GM10266 (cell line): ENCODE measurements around the gene PTPRD.

Source experiments
- DNase-seq: peaks from one replicate; pipeline ENCODE4 v3.0.0; 2012; ENCODE audit errors: extremely low spot score
- TF ChIP-seq, protein P1 (sequence below): IDR thresholded peaks from 2 replicates; pipeline ENCODE4 v1.5.1; 2012; ENCODE audit warnings: mild to moderate bottlenecking, low read depth; ENCODE audit not compliant: control insufficient read depth, insufficient read depth; ENCODE audit errors: missing control alignments

PTPRD gene

GRCh38 chr9:10212702-10213101 is 400.1 kb downstream of the PTPRD start:
- TF ChIP-seq, protein P1, sequence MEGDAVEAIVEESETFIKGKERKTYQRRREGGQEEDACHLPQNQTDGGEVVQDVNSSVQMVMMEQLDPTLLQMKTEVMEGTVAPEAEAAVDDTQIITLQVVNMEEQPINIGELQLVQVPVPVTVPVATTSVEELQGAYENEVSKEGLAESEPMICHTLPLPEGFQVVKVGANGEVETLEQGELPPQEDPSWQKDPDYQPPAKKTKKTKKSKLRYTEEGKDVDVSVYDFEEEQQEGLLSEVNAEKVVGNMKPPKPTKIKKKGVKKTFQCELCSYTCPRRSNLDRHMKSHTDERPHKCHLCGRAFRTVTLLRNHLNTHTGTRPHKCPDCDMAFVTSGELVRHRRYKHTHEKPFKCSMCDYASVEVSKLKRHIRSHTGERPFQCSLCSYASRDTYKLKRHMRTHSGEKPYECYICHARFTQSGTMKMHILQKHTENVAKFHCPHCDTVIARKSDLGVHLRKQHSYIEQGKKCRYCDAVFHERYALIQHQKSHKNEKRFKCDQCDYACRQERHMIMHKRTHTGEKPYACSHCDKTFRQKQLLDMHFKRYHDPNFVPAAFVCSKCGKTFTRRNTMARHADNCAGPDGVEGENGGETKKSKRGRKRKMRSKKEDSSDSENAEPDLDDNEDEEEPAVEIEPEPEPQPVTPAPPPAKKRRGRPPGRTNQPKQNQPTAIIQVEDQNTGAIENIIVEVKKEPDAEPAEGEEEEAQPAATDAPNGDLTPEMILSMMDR = no peak
- no peak for DNase-seq

GRCh38 chr9:10208691-10209069 is 404.1 kb downstream of the PTPRD start:
- no peak for DNase-seq
- TF ChIP-seq, protein P1 = no peak

- DNase-seq = no peak
- TF ChIP-seq, protein P1 = no peak
These were observed 408.5 kb downstream of the PTPRD start for GRCh38 chr9:10204276-10204675.

DNA sequence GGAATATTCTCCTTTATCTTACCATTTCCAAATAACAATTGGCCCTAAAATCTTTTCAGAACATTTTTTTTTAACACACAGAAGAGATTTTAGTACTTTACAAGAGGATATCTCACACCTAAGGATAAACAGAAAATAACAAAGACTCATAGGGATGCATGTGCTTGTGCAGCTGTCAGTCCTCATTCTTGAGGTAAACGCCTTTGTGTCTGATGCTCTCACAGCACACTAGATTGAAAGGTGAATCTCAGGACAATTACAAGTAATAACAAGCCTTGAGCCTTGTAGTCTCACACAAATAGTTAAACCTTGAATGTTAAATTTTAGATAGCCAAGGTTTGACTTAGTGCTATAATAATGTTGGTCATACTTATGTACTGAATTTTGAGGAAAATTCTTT is 439.2 kb downstream of the PTPRD start:
- TF ChIP-seq, protein P1 = no peak
- no peak for DNase-seq

- no peak for DNase-seq
- TF ChIP-seq, protein P1 = no peak
These were observed 440.3 kb downstream of the PTPRD start for GRCh38 chr9:10172476-10172875.

DNA sequence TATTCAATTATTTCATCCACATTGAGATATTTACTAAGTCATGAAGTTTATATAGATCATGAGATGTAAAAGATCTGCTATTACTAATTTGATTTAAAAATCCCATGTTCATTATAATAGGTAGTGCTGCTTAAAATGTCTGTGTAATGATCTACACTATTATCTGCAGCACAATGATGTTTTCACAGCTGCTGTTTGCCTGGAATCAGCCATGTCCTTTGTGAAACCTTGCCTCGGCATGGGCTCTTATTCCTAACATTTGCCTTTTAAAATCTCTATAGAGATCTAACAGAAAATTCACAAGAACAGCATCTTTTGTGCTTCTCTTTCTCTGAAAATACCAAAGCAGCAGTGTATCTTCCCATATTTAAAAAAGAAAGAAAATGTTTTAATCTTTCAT is 444.6 kb downstream of the PTPRD start:
- DNase-seq = no peak
- TF ChIP-seq, protein P1 = no peak

GRCh38 chr9:10148796-10149195 is 464.0 kb downstream of the PTPRD start:
- no peak for DNase-seq
- TF ChIP-seq, protein P1 = no peak
